KOPT-K1 (cell line): ENCODE data around the gene GLTP.
"Not testable (repeated sequence)": the region's sequence is repeated elsewhere in the genome, so short reads cannot be mapped to it uniquely, and the experiment has no call there.

ENCODE experiments used
- H3K27ac ChIP-seq: fragments of 200-600 bp; sonication (generic); 2 replicates; pipeline ENCODE4 v1.5.1; 2016; ENCODE audit warnings: antibody characterized with exemption, mild to moderate bottlenecking, low read depth, low read length; ENCODE audit not compliant: poor library complexity, severe bottlenecking
- H3K36me3 ChIP-seq: fragments of 200-600 bp; sonication (generic); 2 replicates; pipeline ENCODE4 v1.5.1; 2017; ENCODE audit warnings: antibody characterized with exemption, mild to moderate bottlenecking, low read length, moderate library complexity; ENCODE audit not compliant: insufficient read depth
- H3K9me3 ChIP-seq: fragments of 200-600 bp; sonication (generic); 2 replicates; pipeline ENCODE4 v1.5.1; 2017; ENCODE audit warnings: antibody characterized with exemption, low read length, mild to moderate bottlenecking; ENCODE audit not compliant: insufficient read depth, poor library complexity, severe bottlenecking

The GLTP gene

GRCh38 chr12:109893261-109893995 is 13.1 kb upstream of the GLTP start:
- Histone ChIP-seq H3K9me3 (no peaks in the 10 kb centered on the region), H3K27ac (peak overlapping the region; percentile 25), H3K36me3 (no peaks in the 10 kb centered on the region)

- Histone ChIP-seq H3K9me3 (no peaks in the 10 kb centered on the region), H3K27ac (peak overlapping the region; percentile 25), H3K36me3 (no peaks in the 10 kb centered on the region)
These were observed 12.4 kb upstream of the GLTP start for GRCh38 chr12:109892748-109893147.

- Histone ChIP-seq H3K27ac (peak overlapping the region; percentile 25), H3K9me3 (no peaks in the 10 kb centered on the region), H3K36me3 (no peaks in the 10 kb centered on the region)
These were observed 11.9 kb upstream of the GLTP start for GRCh38 chr12:109892165-109892715.

GRCh38 chr12:109891731-109892130 is 11.4 kb upstream of the GLTP start:
- not testable (repeated sequence) for H3K27ac ChIP-seq

GRCh38 chr12:109890620-109891170 is 10.4 kb upstream of the GLTP start:
- H3K9me3 ChIP-seq, result no peaks in the 10 kb centered on the region
- no peak overlapping the region for H3K27ac ChIP-seq
- no peaks in the 10 kb centered on the region for H3K36me3 ChIP-seq

More at GRCh38 chr12:109891731-109892130, 11.4 kb upstream of the GLTP start:
- H3K36me3 ChIP-seq, H3K9me3 ChIP-seq: not testable (repeated sequence)

GRCh38 chr12:109888179-109889020 is 8.1 kb upstream of the GLTP start:
- Histone ChIP-seq H3K9me3 (no peaks in the 10 kb centered on the region), H3K36me3 (no peaks in the 10 kb centered on the region), H3K27ac (peak overlapping the region; percentile 61)

GRCh38 chr12:109885616-109886015 is 5.3 kb upstream of the GLTP start:
- Histone ChIP-seq H3K27ac (no peak overlapping the region), H3K36me3 (no peaks in the 10 kb centered on the region), H3K9me3 (no peaks in the 10 kb centered on the region)

GRCh38 chr12:109883461-109883860 is 3.1 kb upstream of the GLTP start:
- Histone ChIP-seq H3K9me3 (no peaks in the 10 kb centered on the region), H3K27ac (no peak overlapping the region), H3K36me3 (no peaks in the 10 kb centered on the region)

GRCh38 chr12:109881752-109882151 is 1.4 kb upstream of the GLTP start:
- H3K27ac ChIP-seq, result no peak overlapping the region

GRCh38 chr12:109880938-109881337 is 597 bp upstream of the GLTP start:
- H3K27ac ChIP-seq, result peak overlapping the region; percentile 23

More at GRCh38 chr12:109881752-109882151, 1.4 kb upstream of the GLTP start:
- no peaks in the 10 kb centered on the region for H3K9me3 ChIP-seq
- no peaks in the 10 kb centered on the region for H3K36me3 ChIP-seq

GRCh38 chr12:109879351-109880042 is 844 bp downstream of the GLTP start:
- Histone ChIP-seq H3K36me3 (no peaks in the 10 kb centered on the region), H3K27ac (peak overlapping the region; percentile 49), H3K9me3 (no peaks in the 10 kb centered on the region)

More at GRCh38 chr12:109880938-109881337, 597 bp upstream of the GLTP start:
- Histone ChIP-seq H3K36me3 (no peaks in the 10 kb centered on the region), H3K9me3 (no peaks in the 10 kb centered on the region)

- no peak overlapping the region for H3K27ac ChIP-seq
These were observed 1.6 kb downstream of the GLTP start for GRCh38 chr12:109878749-109879148.

GRCh38 chr12:109878247-109878625 is 2.1 kb downstream of the GLTP start:
- H3K9me3 ChIP-seq, result no peaks in the 10 kb centered on the region
- no peaks in the 10 kb centered on the region for H3K36me3 ChIP-seq
- H3K27ac ChIP-seq, result no peak overlapping the region

More at GRCh38 chr12:109878749-109879148, 1.6 kb downstream of the GLTP start:
- no peaks in the 10 kb centered on the region for H3K9me3 ChIP-seq
- H3K36me3 ChIP-seq, result no peaks in the 10 kb centered on the region

GRCh38 chr12:109877504-109878246 is 2.7 kb downstream of the GLTP start:
- no peak overlapping the region for H3K27ac ChIP-seq
- H3K36me3 ChIP-seq, result no peaks in the 10 kb centered on the region
- no peaks in the 10 kb centered on the region for H3K9me3 ChIP-seq
